HCT116 (cell line): Measurements from ENCODE around the gene PRKN. TPM values are rescaled to one million over a fixed set of nuclear protein-coding genes. Genes with fewer than 3 reads are reported as not detected.

Experiments used
- ATAC-seq: fragments of 200-7000 bp; cut with Tn5 transposase; 2 replicates; pipeline ENCODE4 v1.9.1; 2020; ENCODE audit warnings: mild to moderate bottlenecking, moderate library complexity
- BruUV-seq: library from RNA; stranded (reverse); fragments of 400-500 nt; replicated peaks from 2 replicates; lab custom pipeline; 2021; lab: Mats Ljungman, UMichigan
- CTCF ChIA-PET: fragments of 300-600 bp; sonication (Branson Sonifier 250); formaldehyde crosslinking; loops from one replicate; lab custom pipeline; 2021; ENCODE audit warnings: antibody characterized with exemption; lab: Charles Lee
- POLR2A ChIA-PET: fragments of 300-600, 350-600 bp; sonication (Branson Sonifier 250); formaldehyde crosslinking; loops from one replicate; lab custom pipeline; 2021; ENCODE audit warnings: antibody characterized with exemption; lab: Charles Lee
- RAD21 ChIA-PET, 2 experiments: fragments of 300-600 bp; sonication (Branson Sonifier 250); formaldehyde crosslinking; loops; one replicate each; lab custom pipeline; 2023; ENCODE audit warnings: low total read pairs in 2 of 2; ENCODE audit not compliant: uncharacterized antibody in 2 of 2, unreplicated experiment in 2 of 2, low non-redundant PET in 1 of 2; lab: Charles Lee
- DNase-seq: peaks from one replicate; pipeline ENCODE4 v3.0.0-alpha.2; 2010; ENCODE audit warnings: low read depth, low spot score
- H2AFZ ChIP-seq: fragments of 200-600 bp; shearing (Covaris generic), sonication (generic); 2 replicates; pipeline ENCODE4 v1.6.1; 2017; ENCODE audit warnings: low read depth, mixed run types, mixed read lengths, antibody characterized with exemption, low read length; ENCODE audit not compliant: poor library complexity, severe bottlenecking
- H3K27ac ChIP-seq: 2 replicates; pipeline ENCODE4 v1.5.1; 2012; ENCODE audit warnings: low read depth, low read length
- H3K27me3 ChIP-seq: fragments of 200-600 bp; sonication (generic); 2 replicates; pipeline ENCODE4 v1.6.1; 2016; ENCODE audit warnings: mixed run types, low read length, mixed read lengths; ENCODE audit not compliant: insufficient read depth
- H3K36me3 ChIP-seq, 2 experiments: fragments of 200-500 bp in 1 of 2; fragments of 200-600 bp in 1 of 2; sonication (Bioruptor generic) in 1 of 2; sonication (generic) in 1 of 2; 2 replicates each; pipeline versions ENCODE4 v1.5.1 to v1.6.1; 2014 to 2016; ENCODE audit warnings: low read length in 2 of 2, inconsistent platforms in 1 of 2, mixed read lengths in 1 of 2, mixed run types in 1 of 2; ENCODE audit not compliant: insufficient read depth in 2 of 2, control insufficient read depth in 1 of 2
- H3K4me1 ChIP-seq, 2 experiments: fragments of 200-600 bp in 1 of 2; sonication (generic) in 1 of 2; 2 replicates each; pipeline versions ENCODE4 v1.5.1 to v1.6.1; 2012 to 2017; ENCODE audit warnings: low read length in 2 of 2, inconsistent platforms in 1 of 2, mild to moderate bottlenecking in 1 of 2, mixed read lengths in 1 of 2, mixed run types in 1 of 2, moderate library complexity in 1 of 2; ENCODE audit not compliant: insufficient read depth in 2 of 2, control insufficient read depth in 1 of 2
- H3K4me2 ChIP-seq: fragments of 200-600 bp; sonication (generic); 2 replicates; pipeline ENCODE4 v1.6.1; 2017; ENCODE audit warnings: mixed run types, low read length, mixed read lengths
- H3K4me3 ChIP-seq, 2 experiments: fragments of 200-600 bp in 1 of 2; sonication (generic) in 1 of 2; replicated peaks in 1 of 2; 2 replicates each; pipeline ENCODE4 v1.5.1; 2011 to 2016; ENCODE audit warnings: low read length in 2 of 2, control low read depth in 1 of 2, low read depth in 1 of 2, mild to moderate bottlenecking in 1 of 2, mixed read lengths in 1 of 2, mixed run types in 1 of 2
- H3K79me2 ChIP-seq: fragments of 200-600 bp; sonication (generic); 2 replicates; pipeline ENCODE4 v1.6.1; 2017; ENCODE audit warnings: mild to moderate bottlenecking, mixed run types, low read length, moderate library complexity, mixed read lengths; ENCODE audit not compliant: insufficient read depth
- H3K9ac ChIP-seq: fragments of 200-600 bp; sonication (generic); 2 replicates; pipeline ENCODE4 v1.6.1; 2016; ENCODE audit warnings: low read length, mixed read lengths
- H3K9me2 ChIP-seq: fragments of 200-600 bp; sonication (generic), shearing (Covaris generic); 2 replicates; pipeline ENCODE4 v1.6.1; 2017; ENCODE audit warnings: mixed run types, mild to moderate bottlenecking, moderate library complexity; ENCODE audit not compliant: insufficient read depth
- H3K9me3 ChIP-seq, 2 experiments: fragments of 200-500 bp in 1 of 2; fragments of 200-600 bp in 1 of 2; sonication (Bioruptor generic) in 1 of 2; sonication (generic) in 1 of 2; 2 replicates each; pipeline ENCODE4 v1.6.1; 2014 to 2017; ENCODE audit warnings: low read length in 2 of 2, mixed read lengths in 2 of 2, inconsistent platforms in 1 of 2, low read depth in 1 of 2, mild to moderate bottlenecking in 1 of 2, mixed run types in 1 of 2, moderate library complexity in 1 of 2; ENCODE audit not compliant: control insufficient read depth in 1 of 2, insufficient read depth in 1 of 2
- H4K20me1 ChIP-seq: fragments of 200-600 bp; sonication (generic), shearing (Covaris generic); 2 replicates; pipeline ENCODE4 v1.6.1; 2017; ENCODE audit warnings: mixed run types, mild to moderate bottlenecking, moderate library complexity; ENCODE audit not compliant: insufficient read depth
- CBX3 ChIP-seq: IDR thresholded peaks from 2 replicates; pipeline ENCODE4 v1.6.1; 2012; ENCODE audit warnings: low read depth
- CEBPB ChIP-seq: IDR thresholded peaks from 2 replicates; pipeline ENCODE4 v1.6.1; 2012; ENCODE audit warnings: low read depth
- EGR1 ChIP-seq: IDR thresholded peaks from 2 replicates; pipeline ENCODE4 v1.6.1; 2012; ENCODE audit warnings: low read depth
- ELF1 ChIP-seq: IDR thresholded peaks from 2 replicates; pipeline ENCODE4 v1.6.1; 2012; ENCODE audit warnings: low read depth, borderline replicate concordance
- EZH2phosphoT487 ChIP-seq: fragments of 200-600 bp; IDR thresholded peaks from 2 replicates; pipeline ENCODE4 v1.6.1; 2018; ENCODE audit warnings: antibody characterized with exemption, borderline replicate concordance
- FOSL1 ChIP-seq: IDR thresholded peaks from 2 replicates; pipeline ENCODE4 v1.6.1; 2012; ENCODE audit warnings: low read depth
- JUND ChIP-seq: IDR thresholded peaks from 2 replicates; pipeline ENCODE4 v1.6.1; 2012
- POLR2A ChIP-seq: IDR thresholded peaks from 2 replicates; pipeline ENCODE4 v1.7.0; 2011; ENCODE audit warnings: borderline replicate concordance; ENCODE audit not compliant: insufficient read depth, insufficient read length; ENCODE audit errors: extremely low read depth
- SP1 ChIP-seq: IDR thresholded peaks from 2 replicates; pipeline ENCODE4 v1.6.1; 2012; ENCODE audit warnings: low read depth
- SRF ChIP-seq: IDR thresholded peaks from 2 replicates; pipeline ENCODE4 v1.6.1; 2012; ENCODE audit warnings: low read depth
- YY1 ChIP-seq: IDR thresholded peaks from 2 replicates; pipeline ENCODE4 v1.6.1; 2011; ENCODE audit warnings: low read length, low read depth, moderate library complexity, mild to moderate bottlenecking; ENCODE audit not compliant: insufficient replicate concordance; ENCODE audit errors: extremely low read depth
- ZNF274 ChIP-seq: fragments of 200-500 bp; sonication (Bioruptor generic); IDR thresholded peaks from 2 replicates; pipeline ENCODE4 v1.6.1; 2014; ENCODE audit warnings: mild to moderate bottlenecking, low read depth, low read length, inconsistent platforms
- intact Hi-C: fragments of 100-400 bp; cut with micrococcal nuclease; formaldehyde crosslinking; loops from 2 replicates; pipeline ENCODE4 v1.10.0; 2022
- total RNA-seq: library from RNA; stranded (reverse); gene quantifications from one replicate; pipeline ENCODE4 v1.2.1, GENCODE V29; 2021; ENCODE audit not compliant: unreplicated experiment
- TF ChIP-seq, protein P1 (sequence below), 3 experiments: fragments of 200-600 bp in 1 of 3; sonication (generic) in 1 of 3; IDR thresholded peaks in 2 of 3; conservative IDR thresholded peaks in 1 of 3; 2 replicates each; pipeline ENCODE4 v1.5.1; 2012 to 2017; ENCODE audit warnings: low read depth in 2 of 3, low read length in 2 of 3, antibody characterized with exemption in 1 of 3, borderline replicate concordance in 1 of 3, control low read depth in 1 of 3, mild to moderate bottlenecking in 1 of 3, mixed read lengths in 1 of 3, mixed run types in 1 of 3, moderate library complexity in 1 of 3; ENCODE audit not compliant: insufficient read depth in 1 of 3
- TF ChIP-seq, protein P2 (sequence below): IDR thresholded peaks from 2 replicates; pipeline ENCODE4 v1.6.1; 2012
- TF ChIP-seq, protein P3 (sequence below): IDR thresholded peaks from 2 replicates; pipeline ENCODE4 v1.6.1; 2011; ENCODE audit warnings: mild to moderate bottlenecking, low read length, moderate library complexity; ENCODE audit not compliant: insufficient replicate concordance; ENCODE audit errors: extremely low read depth
- TF ChIP-seq, protein P4 (sequence below): IDR thresholded peaks from 2 replicates; pipeline ENCODE4 v1.6.1; 2012

Gene PRKN
- total RNA-seq, 1 experiment from 2014 or later, result 2.6 TPM

DNA sequence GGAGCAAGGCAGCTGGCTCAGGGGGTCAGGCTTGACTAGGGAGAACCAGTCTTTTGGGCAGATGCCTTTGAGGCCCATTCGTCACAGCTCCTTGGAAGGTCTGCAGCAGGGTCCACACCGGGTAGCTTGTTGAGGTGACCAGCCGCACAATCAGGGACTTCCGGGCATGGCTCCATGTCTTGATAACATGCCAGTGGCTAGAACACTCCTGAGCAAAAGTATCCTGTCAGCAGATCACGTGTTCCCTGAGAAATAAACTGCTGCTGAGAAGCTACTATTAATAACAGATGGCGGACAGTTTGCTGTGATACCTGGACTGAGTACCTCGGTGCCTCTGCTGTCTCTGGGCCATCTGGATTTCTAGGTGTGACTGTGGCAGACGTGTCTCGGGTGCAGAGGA, 235.9 kb downstream of the PRKN start:
- no peak overlapping the region for H2AFZ ChIP-seq
- H3K36me3 ChIP-seq, result no peaks in the 10 kb centered on the region
- ATAC-seq (no peak), DNase-seq (no peak)
- H3K4me3 ChIP-seq, result no peak overlapping the region
- H3K27me3 ChIP-seq, result no peaks in the 10 kb centered on the region
- ChIA-PET POLR2A (no interaction called here), CTCF (no interaction called here), RAD21 (no interaction called here)
- H4K20me1 ChIP-seq, result no peaks in the 10 kb centered on the region
- no peak overlapping the region for H3K9ac ChIP-seq
- no peaks in the 10 kb centered on the region for H3K4me1 ChIP-seq
- BruUV-seq, result no TSS peak
- no peaks in the 10 kb centered on the region for H3K79me2 ChIP-seq
- no peak overlapping the region for H3K4me2 ChIP-seq
- H3K9me2 ChIP-seq, result no peaks in the 10 kb centered on the region
- TF ChIP-seq, protein P1, sequence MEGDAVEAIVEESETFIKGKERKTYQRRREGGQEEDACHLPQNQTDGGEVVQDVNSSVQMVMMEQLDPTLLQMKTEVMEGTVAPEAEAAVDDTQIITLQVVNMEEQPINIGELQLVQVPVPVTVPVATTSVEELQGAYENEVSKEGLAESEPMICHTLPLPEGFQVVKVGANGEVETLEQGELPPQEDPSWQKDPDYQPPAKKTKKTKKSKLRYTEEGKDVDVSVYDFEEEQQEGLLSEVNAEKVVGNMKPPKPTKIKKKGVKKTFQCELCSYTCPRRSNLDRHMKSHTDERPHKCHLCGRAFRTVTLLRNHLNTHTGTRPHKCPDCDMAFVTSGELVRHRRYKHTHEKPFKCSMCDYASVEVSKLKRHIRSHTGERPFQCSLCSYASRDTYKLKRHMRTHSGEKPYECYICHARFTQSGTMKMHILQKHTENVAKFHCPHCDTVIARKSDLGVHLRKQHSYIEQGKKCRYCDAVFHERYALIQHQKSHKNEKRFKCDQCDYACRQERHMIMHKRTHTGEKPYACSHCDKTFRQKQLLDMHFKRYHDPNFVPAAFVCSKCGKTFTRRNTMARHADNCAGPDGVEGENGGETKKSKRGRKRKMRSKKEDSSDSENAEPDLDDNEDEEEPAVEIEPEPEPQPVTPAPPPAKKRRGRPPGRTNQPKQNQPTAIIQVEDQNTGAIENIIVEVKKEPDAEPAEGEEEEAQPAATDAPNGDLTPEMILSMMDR (IDR thresholded peaks at IDR 0.05 in 2 of 3, conservative IDR thresholded peaks at IDR 0.05 in 1 of 3; ENCODE audit: borderline replicate concordance in 1 of 3, insufficient read depth in 1 of 3, low read depth in 2 of 3, low read length in 2 of 3), result no peak
- no peak for TF ChIP-seq EGR1
- no peak for TF ChIP-seq CEBPB
- no peak for TF ChIP-seq SRF
- TF ChIP-seq, protein P2, sequence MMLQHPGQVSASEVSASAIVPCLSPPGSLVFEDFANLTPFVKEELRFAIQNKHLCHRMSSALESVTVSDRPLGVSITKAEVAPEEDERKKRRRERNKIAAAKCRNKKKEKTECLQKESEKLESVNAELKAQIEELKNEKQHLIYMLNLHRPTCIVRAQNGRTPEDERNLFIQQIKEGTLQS, result no peak
- no peak for TF ChIP-seq CBX3
- no peak for TF ChIP-seq FOSL1
- TF ChIP-seq, protein P3, sequence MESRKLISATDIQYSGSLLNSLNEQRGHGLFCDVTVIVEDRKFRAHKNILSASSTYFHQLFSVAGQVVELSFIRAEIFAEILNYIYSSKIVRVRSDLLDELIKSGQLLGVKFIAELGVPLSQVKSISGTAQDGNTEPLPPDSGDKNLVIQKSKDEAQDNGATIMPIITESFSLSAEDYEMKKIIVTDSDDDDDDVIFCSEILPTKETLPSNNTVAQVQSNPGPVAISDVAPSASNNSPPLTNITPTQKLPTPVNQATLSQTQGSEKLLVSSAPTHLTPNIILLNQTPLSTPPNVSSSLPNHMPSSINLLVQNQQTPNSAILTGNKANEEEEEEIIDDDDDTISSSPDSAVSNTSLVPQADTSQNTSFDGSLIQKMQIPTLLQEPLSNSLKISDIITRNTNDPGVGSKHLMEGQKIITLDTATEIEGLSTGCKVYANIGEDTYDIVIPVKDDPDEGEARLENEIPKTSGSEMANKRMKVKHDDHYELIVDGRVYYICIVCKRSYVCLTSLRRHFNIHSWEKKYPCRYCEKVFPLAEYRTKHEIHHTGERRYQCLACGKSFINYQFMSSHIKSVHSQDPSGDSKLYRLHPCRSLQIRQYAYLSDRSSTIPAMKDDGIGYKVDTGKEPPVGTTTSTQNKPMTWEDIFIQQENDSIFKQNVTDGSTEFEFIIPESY, result no peak
- TF ChIP-seq YY1, result no peak
- no peak for TF ChIP-seq ELF1
- TF ChIP-seq POLR2A, result no peak
- no peak for TF ChIP-seq EZH2phosphoT487
- TF ChIP-seq SP1, result no peak
- no peak for TF ChIP-seq JUND
- TF ChIP-seq, protein P4, sequence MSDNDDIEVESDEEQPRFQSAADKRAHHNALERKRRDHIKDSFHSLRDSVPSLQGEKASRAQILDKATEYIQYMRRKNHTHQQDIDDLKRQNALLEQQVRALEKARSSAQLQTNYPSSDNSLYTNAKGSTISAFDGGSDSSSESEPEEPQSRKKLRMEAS, result no peak
- no peak for TF ChIP-seq ZNF274
- peaks cover 0 to 4% of the 10 kb centered on the region in 2 experiments; a peak in 1 of 4 replicates for H3K9me3 ChIP-seq
- H3K27ac ChIP-seq, result no peak overlapping the region
- intact Hi-C loops, result no loop called here
